Colonic mucosa (tissue), 4 donors: ENCODE results near the gene ARID5B. TPM values are rescaled to one million over a fixed set of nuclear protein-coding genes. Genes with fewer than 3 reads are reported as not detected.
"Not testable (repeated sequence)": the region's sequence is repeated elsewhere in the genome, so short reads cannot be mapped to it uniquely, and the experiment has no call there.

Experiments used
- DNase-seq: peaks from one replicate; pipeline ENCODE4 v3.0.0-alpha.2; 2020
- H3K27ac ChIP-seq: fragments of 200-600 bp; one replicate; pipeline ENCODE4 v1.8.0; 2021
- H3K27me3 ChIP-seq: fragments of 200-600 bp; one replicate; pipeline ENCODE4 v1.8.0; 2021
- H3K36me3 ChIP-seq: fragments of 200-600 bp; one replicate; pipeline ENCODE4 v1.8.0; 2021
- H3K4me1 ChIP-seq: fragments of 200-600 bp; one replicate; pipeline ENCODE4 v1.8.0; 2021; ENCODE audit warnings: mild to moderate bottlenecking
- H3K4me3 ChIP-seq: fragments of 200-600 bp; one replicate; pipeline ENCODE4 v1.8.0; 2021
- H3K9ac ChIP-seq, 2 donors: one replicate each; pipeline ENCODE4 v1.7.0; 2013; ENCODE audit warnings: control low read depth in 2 of 2, low read depth in 2 of 2, low read length in 2 of 2
- H3K9me3 ChIP-seq: fragments of 200-600 bp; one replicate; pipeline ENCODE4 v1.8.0; 2021
- CTCF ChIP-seq: fragments of 200-600 bp; IDR thresholded peaks from one replicate; pipeline ENCODE4 v1.8.0; 2022; ENCODE audit warnings: antibody characterized with exemption, mild to moderate bottlenecking
- intact Hi-C: fragments of 100-400 bp; cut with DNase I; formaldehyde crosslinking; loops from one replicate; pipeline ENCODE4 v1.14.1; 2022
- total RNA-seq, 2 donors: library from RNA; stranded (reverse); fragmentation: NEBNext Ultra II Directional in 1 of 2; extraction: Animal tissue kit (Norgen Biotek cat#: 25700) in 1 of 2; gene quantifications; one replicate each; pipeline ENCODE4 v1.2.1, GENCODE V29; 2021
- donor health status: healthy.
- donor health status: DM: no; HTN: no; CAD: no.
- donor health status: DM: no; HTN: no; CAD: no.

Gene ARID5B
- total RNA-seq, 2 donors from 2014 or later, result 18.8 to 27.2 TPM

- no peak for DNase-seq
- Histone ChIP-seq H3K4me3 (no peak overlapping the region), H3K27ac (no peak overlapping the region), H3K9ac (no peak overlapping the region), H3K9me3 (no peaks in the 10 kb centered on the region), H3K36me3 (no peaks in the 10 kb centered on the region), H3K27me3 (no peaks in the 10 kb centered on the region), H3K4me1 (no peaks in the 10 kb centered on the region)
- intact Hi-C loops, result no loop called here
- TF ChIP-seq CTCF, result no peak
Observed at GRCh38 chr10:61860964-61861758, 40.3 kb upstream of the ARID5B start.

DNA sequence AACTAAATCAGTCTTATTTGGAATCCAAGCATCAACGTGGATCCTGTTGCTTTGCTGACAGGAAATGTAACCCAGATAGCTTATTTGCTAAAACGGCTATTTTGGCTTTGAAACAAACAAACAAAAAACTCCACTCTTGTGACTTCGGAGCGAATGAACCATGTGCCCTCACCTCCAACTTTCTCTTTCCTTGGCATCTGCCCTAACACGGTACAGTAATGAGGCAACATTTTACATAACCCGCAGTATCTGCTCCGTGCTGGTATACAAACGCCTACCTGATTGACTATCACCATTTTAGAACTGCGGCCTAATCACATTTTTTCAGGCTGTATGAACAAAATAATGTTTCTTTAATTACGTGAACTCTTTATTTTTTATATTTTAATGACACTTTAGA lies 37.5 kb upstream of the ARID5B start:
- no peaks in the 10 kb centered on the region for H3K9me3 ChIP-seq
- intact Hi-C loops, result no loop called here
- H3K27me3 ChIP-seq, result no peaks in the 10 kb centered on the region
- H3K9ac ChIP-seq, result no peak overlapping the region
- H3K36me3 ChIP-seq, result no peaks in the 10 kb centered on the region
- H3K27ac ChIP-seq, result no peak overlapping the region
- no peak for TF ChIP-seq CTCF
- no peaks in the 10 kb centered on the region for H3K4me1 ChIP-seq
- no peak for DNase-seq
- no peak overlapping the region for H3K4me3 ChIP-seq

GRCh38 chr10:61866700-61867368 lies 34.7 kb upstream of the ARID5B start:
- H3K36me3 ChIP-seq, result no peaks in the 10 kb centered on the region
- no peak overlapping the region for H3K9ac ChIP-seq
- no peaks in the 10 kb centered on the region for H3K4me1 ChIP-seq
- no peak for TF ChIP-seq CTCF
- H3K9me3 ChIP-seq, result no peaks in the 10 kb centered on the region
- no peaks in the 10 kb centered on the region for H3K27me3 ChIP-seq
- intact Hi-C loops, result no loop called here
- DNase-seq, result no peak
- H3K4me3 ChIP-seq, result peak overlapping the region; percentile 18
- no peak overlapping the region for H3K27ac ChIP-seq

GRCh38 chr10:61867374-61867773 lies 34.1 kb upstream of the ARID5B start:
- H3K36me3 ChIP-seq, H3K4me1 ChIP-seq, H3K9ac ChIP-seq, DNase-seq, H3K27ac ChIP-seq, H3K27me3 ChIP-seq, intact Hi-C loops, H3K9me3 ChIP-seq: not testable (repeated sequence)
- H3K4me3 ChIP-seq, result peak overlapping the region; percentile 18

DNA sequence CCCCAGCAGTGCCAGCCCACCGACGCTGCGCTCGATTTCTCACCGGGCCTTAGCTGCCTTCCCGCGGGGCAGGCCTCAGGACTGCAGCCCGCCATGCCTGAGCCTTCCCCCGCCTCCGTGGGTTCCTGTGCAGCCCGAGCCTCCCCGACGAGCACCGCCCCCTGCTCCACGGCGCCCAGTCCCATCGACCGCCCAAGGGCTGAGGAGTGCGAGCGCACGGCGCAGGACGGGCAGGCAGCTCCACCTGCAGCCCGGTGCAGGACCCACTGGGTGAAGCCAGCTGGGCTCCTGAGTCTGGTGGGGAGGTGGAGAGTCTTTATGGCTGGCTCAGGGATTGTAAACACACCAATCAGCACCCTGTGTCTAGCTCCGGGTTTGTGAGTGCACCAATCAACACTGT lies 33.7 kb upstream of the ARID5B start:
- H3K4me1 ChIP-seq, DNase-seq, intact Hi-C loops, H3K9me3 ChIP-seq, H3K9ac ChIP-seq, H3K27ac ChIP-seq, H3K27me3 ChIP-seq, H3K36me3 ChIP-seq: not testable (repeated sequence)
- H3K4me3 ChIP-seq, result peak overlapping the region; percentile 18

GRCh38 chr10:61869041-61869675 lies 32.3 kb upstream of the ARID5B start:
- Histone ChIP-seq H3K36me3 (no peaks in the 10 kb centered on the region), H3K4me1 (no peaks in the 10 kb centered on the region), H3K27ac (peak overlapping the region; percentile 45), H3K4me3 (peak overlapping the region; percentile 1), H3K9ac (peak overlapping the region; percentile 36 to 68), H3K9me3 (no peaks in the 10 kb centered on the region), H3K27me3 (no peaks in the 10 kb centered on the region)
- intact Hi-C loops, result no loop called here
- no peak for DNase-seq
- no peak for TF ChIP-seq CTCF
